WTC11 (cell line): ENCODE results near the gene LYPD6B.

Experiments
- CTCF ChIP-seq: fragments of 200-600 bp; IDR thresholded peaks from 2 replicates; pipeline ENCODE4 v1.8.0; 2022; ENCODE audit warnings: antibody characterized with exemption
- JUN ChIP-seq: sonication (generic); formaldehyde crosslinking; IDR thresholded peaks from 2 replicates; pipeline ENCODE4 v1.8.0; 2023; ENCODE audit warnings: mild to moderate bottlenecking, missing genetic modification reagents
- NR3C1 ChIP-seq: sonication (generic); formaldehyde crosslinking; conservative IDR thresholded peaks from 2 replicates; pipeline ENCODE4 v1.8.1; 2023; ENCODE audit warnings: low read depth, mild to moderate bottlenecking, missing genetic modification reagents

- TF ChIP-seq CTCF (no peak), JUN (CRISPR knock-in tag) (no peak), NR3C1 (CRISPR knock-in tag) (no peak)
Measured at GRCh38 chr2:149122516-149122915, 84.0 kb downstream of the LYPD6B start.
